Liver (tissue), 3 donors: ENCODE data around the gene BRD2.

ENCODE experiments used
- HNF4G ChIP-seq: IDR thresholded peaks from 2 replicates; pipeline ENCODE4 v1.6.1; 2016; ENCODE audit warnings: antibody characterized with exemption
- JUND ChIP-seq, 2 donors: IDR thresholded peaks; 2 replicates each; pipeline ENCODE4 v1.6.1; 2016; ENCODE audit warnings: antibody characterized with exemption in 2 of 2
- RAD21 ChIP-seq, 2 donors: IDR thresholded peaks; 2 replicates each; pipeline ENCODE4 v1.6.1; 2016; ENCODE audit warnings: antibody characterized with exemption in 2 of 2, mild to moderate bottlenecking in 2 of 2
- TAF1 ChIP-seq: conservative IDR thresholded peaks from 2 replicates; pipeline ENCODE4 v1.6.1; 2016; ENCODE audit warnings: antibody characterized with exemption, mild to moderate bottlenecking
- TF ChIP-seq, protein P1 (sequence below): fragments of 150-350 bp; IDR thresholded peaks from 2 replicates; pipeline ENCODE4 v1.5.1; 2017; ENCODE audit warnings: improper control_type of control experiment, low read depth, low read length; ENCODE audit not compliant: missing input control
- TF ChIP-seq, protein P2 (sequence below): IDR thresholded peaks from 2 replicates; pipeline ENCODE4 v1.6.1; 2016; ENCODE audit warnings: antibody characterized with exemption, mild to moderate bottlenecking
- donor health status: healthy.
- donor health status: healthy.

DNA sequence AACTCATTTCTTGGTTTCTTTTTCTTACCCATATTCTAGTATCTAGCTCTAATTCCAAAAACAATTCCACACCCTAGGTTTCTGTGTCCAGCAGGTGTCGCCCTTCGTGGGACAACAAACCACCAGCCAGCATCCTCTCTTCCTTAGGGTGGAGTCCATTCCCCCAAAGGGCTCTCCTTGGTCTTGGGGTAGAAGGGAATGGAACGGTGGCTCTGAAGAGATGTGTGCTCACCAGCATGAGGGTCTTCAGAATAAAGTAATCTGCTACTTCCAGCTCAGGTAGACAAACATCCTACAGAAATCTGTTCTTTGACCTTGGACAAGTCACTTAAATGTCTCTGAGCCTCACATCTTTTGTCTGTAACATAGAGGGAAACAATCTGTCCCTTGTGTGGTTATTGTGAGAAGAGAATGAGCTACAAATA lies 34.7 kb upstream of the BRD2 start:
- TF ChIP-seq, protein P1, sequence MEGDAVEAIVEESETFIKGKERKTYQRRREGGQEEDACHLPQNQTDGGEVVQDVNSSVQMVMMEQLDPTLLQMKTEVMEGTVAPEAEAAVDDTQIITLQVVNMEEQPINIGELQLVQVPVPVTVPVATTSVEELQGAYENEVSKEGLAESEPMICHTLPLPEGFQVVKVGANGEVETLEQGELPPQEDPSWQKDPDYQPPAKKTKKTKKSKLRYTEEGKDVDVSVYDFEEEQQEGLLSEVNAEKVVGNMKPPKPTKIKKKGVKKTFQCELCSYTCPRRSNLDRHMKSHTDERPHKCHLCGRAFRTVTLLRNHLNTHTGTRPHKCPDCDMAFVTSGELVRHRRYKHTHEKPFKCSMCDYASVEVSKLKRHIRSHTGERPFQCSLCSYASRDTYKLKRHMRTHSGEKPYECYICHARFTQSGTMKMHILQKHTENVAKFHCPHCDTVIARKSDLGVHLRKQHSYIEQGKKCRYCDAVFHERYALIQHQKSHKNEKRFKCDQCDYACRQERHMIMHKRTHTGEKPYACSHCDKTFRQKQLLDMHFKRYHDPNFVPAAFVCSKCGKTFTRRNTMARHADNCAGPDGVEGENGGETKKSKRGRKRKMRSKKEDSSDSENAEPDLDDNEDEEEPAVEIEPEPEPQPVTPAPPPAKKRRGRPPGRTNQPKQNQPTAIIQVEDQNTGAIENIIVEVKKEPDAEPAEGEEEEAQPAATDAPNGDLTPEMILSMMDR: peak; percentile 87
- TF ChIP-seq, protein P2, sequence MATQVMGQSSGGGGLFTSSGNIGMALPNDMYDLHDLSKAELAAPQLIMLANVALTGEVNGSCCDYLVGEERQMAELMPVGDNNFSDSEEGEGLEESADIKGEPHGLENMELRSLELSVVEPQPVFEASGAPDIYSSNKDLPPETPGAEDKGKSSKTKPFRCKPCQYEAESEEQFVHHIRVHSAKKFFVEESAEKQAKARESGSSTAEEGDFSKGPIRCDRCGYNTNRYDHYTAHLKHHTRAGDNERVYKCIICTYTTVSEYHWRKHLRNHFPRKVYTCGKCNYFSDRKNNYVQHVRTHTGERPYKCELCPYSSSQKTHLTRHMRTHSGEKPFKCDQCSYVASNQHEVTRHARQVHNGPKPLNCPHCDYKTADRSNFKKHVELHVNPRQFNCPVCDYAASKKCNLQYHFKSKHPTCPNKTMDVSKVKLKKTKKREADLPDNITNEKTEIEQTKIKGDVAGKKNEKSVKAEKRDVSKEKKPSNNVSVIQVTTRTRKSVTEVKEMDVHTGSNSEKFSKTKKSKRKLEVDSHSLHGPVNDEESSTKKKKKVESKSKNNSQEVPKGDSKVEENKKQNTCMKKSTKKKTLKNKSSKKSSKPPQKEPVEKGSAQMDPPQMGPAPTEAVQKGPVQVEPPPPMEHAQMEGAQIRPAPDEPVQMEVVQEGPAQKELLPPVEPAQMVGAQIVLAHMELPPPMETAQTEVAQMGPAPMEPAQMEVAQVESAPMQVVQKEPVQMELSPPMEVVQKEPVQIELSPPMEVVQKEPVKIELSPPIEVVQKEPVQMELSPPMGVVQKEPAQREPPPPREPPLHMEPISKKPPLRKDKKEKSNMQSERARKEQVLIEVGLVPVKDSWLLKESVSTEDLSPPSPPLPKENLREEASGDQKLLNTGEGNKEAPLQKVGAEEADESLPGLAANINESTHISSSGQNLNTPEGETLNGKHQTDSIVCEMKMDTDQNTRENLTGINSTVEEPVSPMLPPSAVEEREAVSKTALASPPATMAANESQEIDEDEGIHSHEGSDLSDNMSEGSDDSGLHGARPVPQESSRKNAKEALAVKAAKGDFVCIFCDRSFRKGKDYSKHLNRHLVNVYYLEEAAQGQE: no peak
- TF ChIP-seq HNF4G (no peak), TAF1 (no peak), RAD21 (IDR thresholded peaks at IDR 0.05) (peak; percentile 86 to 92), JUND (IDR thresholded peaks at IDR 0.05) (no peak)
